OCI-LY3 (cell line): Measurements from ENCODE around the gene SLC5A11.

Source experiments
- H2AFZ ChIP-seq: fragments of 200-600, 300-600 bp; shearing (Covaris generic); 2 replicates; pipeline ENCODE4 v1.6.0; 2014; ENCODE audit warnings: antibody characterized with exemption, low read depth, low read length
- H3K27ac ChIP-seq: fragments of 200-600, 300-600 bp; sonication (generic); 2 replicates; pipeline ENCODE4 v1.5.1; 2014; ENCODE audit warnings: mild to moderate bottlenecking, low read length, moderate library complexity, mixed read lengths
- H3K27me3 ChIP-seq: fragments of 200-600, 300-600 bp; sonication (generic); 2 replicates; pipeline ENCODE4 v1.6.1; 2014; ENCODE audit warnings: low read depth, low read length, mixed read lengths
- H3K36me3 ChIP-seq: fragments of 200-600, 300-600 bp; sonication (generic); replicated peaks from 2 replicates; pipeline ENCODE3; 2014; ENCODE audit warnings: low read depth, low read length, mixed read lengths
- H3K4me1 ChIP-seq: fragments of 300-600, 200-600 bp; sonication (generic); 2 replicates; pipeline ENCODE4 v1.6.1; 2014; ENCODE audit warnings: low read length, mixed read lengths
- H3K4me2 ChIP-seq: fragments of 200-600, 300-600 bp; sonication (generic); 2 replicates; pipeline ENCODE4 v1.6.1; 2014; ENCODE audit warnings: low read length, mixed read lengths
- H3K4me3 ChIP-seq: fragments of 300-600, 200-600 bp; sonication (generic); 2 replicates; pipeline ENCODE4 v1.5.1; 2014; ENCODE audit warnings: antibody characterized with exemption, mild to moderate bottlenecking, low read length, moderate library complexity
- H3K79me2 ChIP-seq: fragments of 300-600, 200-600 bp; shearing (Covaris generic); 2 replicates; pipeline ENCODE4 v1.6.1; 2014; ENCODE audit warnings: mild to moderate bottlenecking, low read length, mixed read lengths
- H3K9ac ChIP-seq: fragments of 300-600, 200-600 bp; shearing (Covaris generic); 2 replicates; pipeline ENCODE4 v1.6.0; 2014; ENCODE audit warnings: mild to moderate bottlenecking, low read length, moderate library complexity
- H3K9me3 ChIP-seq: fragments of 200-600, 300-600 bp; shearing (Covaris generic); 2 replicates; pipeline ENCODE4 v1.6.1; 2014; ENCODE audit warnings: low read length, mixed read lengths; ENCODE audit not compliant: insufficient read depth
- H4K20me1 ChIP-seq: fragments of 200-600, 300-600 bp; sonication (generic); 2 replicates; pipeline ENCODE4 v1.6.1; 2016; ENCODE audit warnings: low read length, mixed read lengths; ENCODE audit not compliant: insufficient read depth
- CTCF ChIP-seq: fragments of 200-600, 300-600 bp; sonication (generic); IDR thresholded peaks from 2 replicates; pipeline ENCODE4 v1.5.1; 2014; ENCODE audit warnings: antibody characterized with exemption, low read length, low read depth
- EZH2phosphoT487 ChIP-seq: fragments of 200-600 bp; shearing (Covaris generic); IDR thresholded peaks from 2 replicates; pipeline ENCODE4 v1.6.1; 2018; ENCODE audit warnings: antibody characterized with exemption, mixed run types, low read depth

SLC5A11 gene

GRCh38 chr16:24919536-24919935, 73.8 kb downstream of the SLC5A11 start:
- Histone ChIP-seq H3K4me2 (no peak overlapping the region), H3K4me3 (no peak overlapping the region), H3K36me3 (peaks cover 83% of the 10 kb centered on the region), H4K20me1 (peaks cover 92% of the 10 kb centered on the region), H3K27ac (no peak overlapping the region), H3K9me3 (no peaks in the 10 kb centered on the region), H2AFZ (no peak overlapping the region), H3K27me3 (no peaks in the 10 kb centered on the region), H3K79me2 (peaks cover 53% of the 10 kb centered on the region), H3K9ac (no peak overlapping the region), H3K4me1 (no peaks in the 10 kb centered on the region)
- TF ChIP-seq EZH2phosphoT487: no peak
- TF ChIP-seq CTCF: no peak

- Histone ChIP-seq H3K27me3 (no peaks in the 10 kb centered on the region), H3K9me3 (no peaks in the 10 kb centered on the region), H3K4me2 (no peak overlapping the region), H3K79me2 (peaks cover 62% of the 10 kb centered on the region), H3K9ac (no peak overlapping the region), H2AFZ (no peak overlapping the region), H3K36me3 (peaks cover 84% of the 10 kb centered on the region), H4K20me1 (peaks cover 94% of the 10 kb centered on the region), H3K4me1 (no peaks in the 10 kb centered on the region), H3K4me3 (no peak overlapping the region), H3K27ac (no peak overlapping the region)
- TF ChIP-seq EZH2phosphoT487 (no peak), CTCF (no peak)
These were observed 74.8 kb downstream of the SLC5A11 start for GRCh38 chr16:24920568-24920967.

- Histone ChIP-seq H2AFZ (no peak overlapping the region), H3K27me3 (no peaks in the 10 kb centered on the region), H3K4me1 (no peaks in the 10 kb centered on the region), H3K4me2 (no peak overlapping the region), H3K9me3 (no peaks in the 10 kb centered on the region), H3K27ac (no peak overlapping the region), H3K36me3 (peaks cover 80% of the 10 kb centered on the region), H3K79me2 (peaks cover 63% of the 10 kb centered on the region), H3K4me3 (no peak overlapping the region), H3K9ac (no peak overlapping the region), H4K20me1 (peaks cover 94% of the 10 kb centered on the region)
- no peak for TF ChIP-seq CTCF
- TF ChIP-seq EZH2phosphoT487: no peak
These were observed 75.5 kb downstream of the SLC5A11 start for GRCh38 chr16:24921229-24921628.

GRCh38 chr16:24925163-24925562, 79.4 kb downstream of the SLC5A11 start:
- H3K9ac ChIP-seq: no peak overlapping the region
- H3K4me2 ChIP-seq: no peak overlapping the region
- peaks cover 77% of the 10 kb centered on the region for H3K36me3 ChIP-seq
- peaks cover 97% of the 10 kb centered on the region for H4K20me1 ChIP-seq
- peaks cover 81% of the 10 kb centered on the region for H3K79me2 ChIP-seq
- no peaks in the 10 kb centered on the region for H3K27me3 ChIP-seq
- H3K9me3 ChIP-seq: no peaks in the 10 kb centered on the region
- H2AFZ ChIP-seq: no peak overlapping the region
- H3K27ac ChIP-seq: no peak overlapping the region
- no peak overlapping the region for H3K4me3 ChIP-seq
- TF ChIP-seq CTCF (no peak), EZH2phosphoT487 (no peak)
- H3K4me1 ChIP-seq: no peaks in the 10 kb centered on the region
